GM19397 (cell line): ENCODE data around the gene VPS13D.
"Not testable (repeated sequence)": the region's sequence is repeated elsewhere in the genome, so short reads cannot be mapped to it uniquely, and the experiment has no call there.

Experiments
- ATAC-seq: cut with Tn5 transposase; IDR thresholded peaks from one replicate; pipeline ENCODE4 v1.9.1; 2021; ENCODE audit warnings: mild to moderate bottlenecking, moderate library complexity; ENCODE audit not compliant: unreplicated experiment

Gene VPS13D

GRCh38 chr1:12506281-12507280 lies 276.8 kb downstream of the VPS13D start:
- no peak for ATAC-seq

- ATAC-seq, result no peak
Observed at GRCh38 chr1:12507631-12508030, 277.8 kb downstream of the VPS13D start.

- no peak for ATAC-seq
Observed at GRCh38 chr1:12508849-12509248, 279.0 kb downstream of the VPS13D start.

- ATAC-seq, result no peak
Observed at GRCh38 chr1:12511128-12511484, 281.3 kb downstream of the VPS13D start.

GRCh38 chr1:12511516-12512468 lies 282.0 kb downstream of the VPS13D start:
- ATAC-seq, result no peak

GRCh38 chr1:12513181-12513580 lies 283.4 kb downstream of the VPS13D start:
- ATAC-seq, result no peak

GRCh38 chr1:12514590-12514989 lies 284.8 kb downstream of the VPS13D start:
- ATAC-seq, result no peak

GRCh38 chr1:12515234-12515633 lies 285.4 kb downstream of the VPS13D start:
- no peak for ATAC-seq

GRCh38 chr1:12516741-12517140 lies 286.9 kb downstream of the VPS13D start:
- ATAC-seq, result no peak

- ATAC-seq, result no peak
Observed at GRCh38 chr1:12518931-12519692, 289.3 kb downstream of the VPS13D start.

GRCh38 chr1:12519693-12520364 lies 290.0 kb downstream of the VPS13D start:
- ATAC-seq, result no peak

- ATAC-seq, result no peak
Observed at GRCh38 chr1:12521096-12521495, 291.3 kb downstream of the VPS13D start.

GRCh38 chr1:12522780-12523179 lies 292.9 kb downstream of the VPS13D start:
- ATAC-seq, result not testable (repeated sequence)

- ATAC-seq, result no peak
Observed at GRCh38 chr1:12524266-12524665, 294.4 kb downstream of the VPS13D start.

GRCh38 chr1:12525311-12526181 lies 295.7 kb downstream of the VPS13D start:
- ATAC-seq, result no peak

- no peak for ATAC-seq
Observed at GRCh38 chr1:12527564-12527963, 297.7 kb downstream of the VPS13D start.

- no peak for ATAC-seq
Observed at GRCh38 chr1:12528021-12528852, 298.4 kb downstream of the VPS13D start.

GRCh38 chr1:12529640-12530174 lies 299.9 kb downstream of the VPS13D start:
- ATAC-seq, result no peak
